Measurements from ENCODE around the gene RANBP3.

RANBP3 gene

DNA sequence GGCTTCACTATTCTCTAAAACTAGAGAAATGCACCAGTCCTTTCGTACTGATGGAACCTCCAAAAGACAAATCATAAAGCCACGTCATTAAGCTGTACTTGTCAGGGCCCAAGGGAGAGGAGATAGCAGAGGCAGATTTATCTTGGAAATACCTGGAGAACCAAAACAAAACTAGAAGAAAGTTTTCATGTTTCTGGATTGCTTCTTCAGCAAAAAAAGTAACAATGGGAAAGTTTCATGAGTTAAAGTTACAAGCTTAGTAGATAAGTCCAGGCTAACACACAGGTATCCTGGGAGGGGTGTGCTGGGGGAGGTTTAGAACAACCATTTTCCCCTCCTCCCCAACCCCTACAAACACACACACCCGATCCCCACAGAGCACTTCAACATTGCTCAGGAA lies 21.6 kb downstream of the RANBP3 start:
- no peak overlapping the region for H2BK12ac ChIP-seq (ENCODE audit: low read length)
- H3K36me3 ChIP-seq (ENCODE audit: control insufficient read depth in 1 of 2, insufficient read depth in 2 of 2, low read length in 2 of 2) = peaks cover under 1 to 8% of the 10 kb centered on the region in 2 experiments
- WGBS (ENCODE audit: extremely low coverage, insufficient coverage, insufficient read length) = no CpG with 5 or more reads among the region's 3 CpGs

DNA sequence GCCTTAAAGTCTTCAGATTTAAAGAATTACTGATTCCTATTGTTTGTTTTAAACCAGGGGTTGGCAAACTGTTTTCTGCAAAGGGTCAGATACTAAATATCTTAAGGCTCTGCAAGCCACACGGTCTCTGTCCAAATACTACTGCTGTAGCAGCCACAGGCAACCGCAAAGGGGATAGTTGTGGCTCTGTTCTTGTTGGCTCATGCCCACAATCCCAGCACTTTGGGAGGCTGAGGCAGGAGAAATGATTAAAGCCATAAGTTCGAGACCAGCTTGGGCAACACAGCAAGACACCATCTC lies 22.4 kb downstream of the RANBP3 start:
- Histone ChIP-seq H2AFZ (ENCODE audit: insufficient read depth, low read length, poor library complexity) (no peak overlapping the region), H3K23ac (ENCODE audit: low read length) (no peak overlapping the region), H3K9me3 (ENCODE audit: insufficient read depth, low read depth, low read length) (no peaks in the 10 kb centered on the region), H3K9ac (ENCODE audit: low read length) (no peak overlapping the region), H3K4me2 (ENCODE audit: low read length) (no peak overlapping the region), H3K27ac (ENCODE audit: low read depth, low read length) (no peak overlapping the region), H3K4me1 (ENCODE audit: control insufficient read depth in 1 of 2, insufficient read depth in 2 of 2, low read length in 2 of 2) (peaks cover 11 to 16% of the 10 kb centered on the region in 2 experiments), H3K27me3 (ENCODE audit: insufficient read depth, low read length) (no peaks in the 10 kb centered on the region), H3K4me3 (ENCODE audit: low read depth, low read length) (no peak overlapping the region), H2BK12ac (ENCODE audit: low read length) (no peak overlapping the region), H3K79me1 (ENCODE audit: low read length) (no peaks in the 10 kb centered on the region), H3K79me2 (ENCODE audit: control insufficient read depth, insufficient read depth, low read length, poor library complexity) (peaks cover 4% of the 10 kb centered on the region), H2BK120ac (ENCODE audit: insufficient read depth, low read length, poor library complexity) (no peak overlapping the region), H4K8ac (ENCODE audit: low read depth, low read length) (no peak overlapping the region), H4K91ac (ENCODE audit: low read depth, low read length) (no peak overlapping the region), H3K18ac (ENCODE audit: low read length) (no peak overlapping the region), H3K4ac (ENCODE audit: low read depth, low read length) (no peak overlapping the region), H2AK5ac (ENCODE audit: low read length) (no peak overlapping the region), H4K12ac (ENCODE audit: low read depth, low read length) (no peak overlapping the region), H2BK5ac (ENCODE audit: low read depth, low read length, poor library complexity) (no peak overlapping the region), H3K36me3 (ENCODE audit: control insufficient read depth in 1 of 2, insufficient read depth in 2 of 2, low read length in 2 of 2) (peaks cover 3 to 8% of the 10 kb centered on the region in 2 experiments), H3K14ac (ENCODE audit: low read length) (no peak overlapping the region)
- no CpG with 5 or more reads among the region's 3 CpGs for WGBS (ENCODE audit: extremely low coverage, insufficient coverage, insufficient read length)
- no peak for DNase-seq

More for the DNA sequence above, 21.6 kb downstream of the RANBP3 start:
- Histone ChIP-seq H4K8ac (ENCODE audit: low read depth, low read length) (no peak overlapping the region), H3K79me1 (ENCODE audit: low read length) (no peaks in the 10 kb centered on the region), H3K9ac (ENCODE audit: low read length) (no peak overlapping the region), H2AK5ac (ENCODE audit: low read length) (no peak overlapping the region), H3K18ac (ENCODE audit: low read length) (no peak overlapping the region), H2BK5ac (ENCODE audit: low read depth, low read length, poor library complexity) (no peak overlapping the region), H3K4me2 (ENCODE audit: low read length) (no peak overlapping the region), H3K27ac (ENCODE audit: low read depth, low read length) (no peak overlapping the region), H2BK120ac (ENCODE audit: insufficient read depth, low read length, poor library complexity) (no peak overlapping the region), H4K91ac (ENCODE audit: low read depth, low read length) (no peak overlapping the region), H3K4ac (ENCODE audit: low read depth, low read length) (no peak overlapping the region), H2AFZ (ENCODE audit: insufficient read depth, low read length, poor library complexity) (no peak overlapping the region), H3K79me2 (ENCODE audit: control insufficient read depth, insufficient read depth, low read length, poor library complexity) (peaks cover 7% of the 10 kb centered on the region), H3K23ac (ENCODE audit: low read length) (no peak overlapping the region), H3K4me3 (ENCODE audit: low read depth, low read length) (no peak overlapping the region), H3K4me1 (ENCODE audit: control insufficient read depth in 1 of 2, insufficient read depth in 2 of 2, low read length in 2 of 2) (peaks cover 10 to 16% of the 10 kb centered on the region in 2 experiments), H3K9me3 (ENCODE audit: insufficient read depth, low read depth, low read length) (no peaks in the 10 kb centered on the region), H4K12ac (ENCODE audit: low read depth, low read length) (no peak overlapping the region), H3K14ac (ENCODE audit: low read length) (no peak overlapping the region), H3K27me3 (ENCODE audit: insufficient read depth, low read length) (no peaks in the 10 kb centered on the region)
- DNase-seq = no peak

DNA sequence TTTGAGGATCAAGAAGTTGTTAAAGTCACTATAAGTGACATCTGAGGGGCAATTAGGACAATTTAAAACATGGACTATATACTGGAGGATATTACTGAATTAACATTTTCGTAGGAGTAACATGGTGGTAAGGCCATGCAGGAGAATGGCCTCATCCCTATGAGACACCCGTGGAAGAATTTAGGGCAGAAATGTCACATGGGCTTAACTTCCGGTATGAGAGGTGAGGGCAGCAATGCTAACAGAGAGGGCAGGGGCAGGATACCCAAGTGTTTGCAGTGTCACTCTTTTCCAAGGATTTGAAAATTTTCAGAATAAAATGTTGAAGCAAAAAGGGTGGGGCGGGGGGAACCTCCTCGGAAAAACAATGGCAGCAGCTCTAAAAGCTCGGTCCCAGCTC lies 23.6 kb downstream of the RANBP3 start:
- no peak overlapping the region for H3K4me3 ChIP-seq (ENCODE audit: low read depth, low read length)
- no peak overlapping the region for H2AFZ ChIP-seq (ENCODE audit: insufficient read depth, low read length, poor library complexity)
- H3K27ac ChIP-seq (ENCODE audit: low read depth, low read length) = no peak overlapping the region
- H3K4me2 ChIP-seq (ENCODE audit: low read length) = no peak overlapping the region
- H3K27me3 ChIP-seq (ENCODE audit: insufficient read depth, low read length) = no peaks in the 10 kb centered on the region
- no peak for DNase-seq
- H4K91ac ChIP-seq (ENCODE audit: low read depth, low read length) = no peak overlapping the region
- H3K4me1 ChIP-seq (ENCODE audit: control insufficient read depth in 1 of 2, insufficient read depth in 2 of 2, low read length in 2 of 2) = peaks cover 11 to 25% of the 10 kb centered on the region in 2 experiments
- no peak overlapping the region for H2BK120ac ChIP-seq (ENCODE audit: insufficient read depth, low read length, poor library complexity)
- no peak overlapping the region for H3K14ac ChIP-seq (ENCODE audit: low read length)
- no CpG with 5 or more reads among the region's 6 CpGs for WGBS (ENCODE audit: extremely low coverage, insufficient coverage, insufficient read length)
- no peak overlapping the region for H2BK12ac ChIP-seq (ENCODE audit: low read length)
- H3K36me3 ChIP-seq (ENCODE audit: control insufficient read depth in 1 of 2, insufficient read depth in 2 of 2, low read length in 2 of 2) = peaks cover 7 to 18% of the 10 kb centered on the region in 2 experiments
- no peaks in the 10 kb centered on the region for H3K9me3 ChIP-seq (ENCODE audit: insufficient read depth, low read depth, low read length)
- no peak overlapping the region for H3K9ac ChIP-seq (ENCODE audit: low read length)
- H3K23ac ChIP-seq (ENCODE audit: low read length) = no peak overlapping the region
- H3K79me2 ChIP-seq (ENCODE audit: control insufficient read depth, insufficient read depth, low read length, poor library complexity) = peaks cover 3% of the 10 kb centered on the region
- no peak overlapping the region for H4K8ac ChIP-seq (ENCODE audit: low read depth, low read length)
- no peak overlapping the region for H3K18ac ChIP-seq (ENCODE audit: low read length)
- H3K4ac ChIP-seq (ENCODE audit: low read depth, low read length) = no peak overlapping the region
- no peak overlapping the region for H2AK5ac ChIP-seq (ENCODE audit: low read length)
- H2BK5ac ChIP-seq (ENCODE audit: low read depth, low read length, poor library complexity) = no peak overlapping the region
- H3K79me1 ChIP-seq (ENCODE audit: low read length) = no peaks in the 10 kb centered on the region
- H4K12ac ChIP-seq (ENCODE audit: low read depth, low read length) = no peak overlapping the region

DNA sequence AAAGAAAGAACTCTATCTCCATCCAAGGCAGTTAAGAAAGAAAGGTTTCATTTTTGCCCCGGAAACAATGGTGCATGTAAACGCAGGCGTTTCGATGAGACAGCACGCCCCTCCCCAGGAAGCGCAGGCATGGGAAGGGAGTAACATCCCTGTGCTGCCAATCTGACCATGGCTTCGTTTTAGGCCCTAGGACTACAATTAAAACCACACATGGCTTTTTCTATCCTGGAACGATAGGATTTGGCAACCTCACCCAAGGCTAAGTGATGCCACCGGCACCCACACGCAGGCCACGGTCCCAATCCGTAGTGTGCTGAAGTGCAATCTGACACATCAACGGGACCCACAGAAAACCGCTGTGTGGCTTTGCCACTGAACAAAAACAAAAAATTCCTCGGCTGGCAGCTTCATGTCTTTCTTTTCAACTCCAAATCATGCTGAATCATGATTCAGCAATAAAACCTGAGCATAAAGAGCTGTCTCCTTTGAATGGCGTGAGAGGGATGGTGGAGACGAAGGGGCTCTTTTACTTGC lies 24.2 kb downstream of the RANBP3 start:
- Histone ChIP-seq H3K4me2 (ENCODE audit: low read length) (no peak overlapping the region), H3K79me2 (ENCODE audit: control insufficient read depth, insufficient read depth, low read length, poor library complexity) (peaks cover 1% of the 10 kb centered on the region), H4K8ac (ENCODE audit: low read depth, low read length) (no peak overlapping the region), H2BK12ac (ENCODE audit: low read length) (no peak overlapping the region), H3K4me3 (ENCODE audit: low read depth, low read length) (no peak overlapping the region), H2AFZ (ENCODE audit: insufficient read depth, low read length, poor library complexity) (no peak overlapping the region), H3K27me3 (ENCODE audit: insufficient read depth, low read length) (no peaks in the 10 kb centered on the region), H2BK120ac (ENCODE audit: insufficient read depth, low read length, poor library complexity) (no peak overlapping the region), H2BK5ac (ENCODE audit: low read depth, low read length, poor library complexity) (no peak overlapping the region), H3K79me1 (ENCODE audit: low read length) (no peaks in the 10 kb centered on the region), H4K12ac (ENCODE audit: low read depth, low read length) (no peak overlapping the region), H3K23ac (ENCODE audit: low read length) (no peak overlapping the region), H3K14ac (ENCODE audit: low read length) (no peak overlapping the region), H3K27ac (ENCODE audit: low read depth, low read length) (no peak overlapping the region), H3K9me3 (ENCODE audit: insufficient read depth, low read depth, low read length) (no peaks in the 10 kb centered on the region), H3K4ac (ENCODE audit: low read depth, low read length) (no peak overlapping the region), H3K18ac (ENCODE audit: low read length) (no peak overlapping the region), H2AK5ac (ENCODE audit: low read length) (no peak overlapping the region), H3K4me1 (ENCODE audit: control insufficient read depth in 1 of 2, insufficient read depth in 2 of 2, low read length in 2 of 2) (peaks cover 9 to 22% of the 10 kb centered on the region in 2 experiments), H4K91ac (ENCODE audit: low read depth, low read length) (no peak overlapping the region), H3K36me3 (ENCODE audit: control insufficient read depth in 1 of 2, insufficient read depth in 2 of 2, low read length in 2 of 2) (peaks cover 7 to 18% of the 10 kb centered on the region in 2 experiments), H3K9ac (ENCODE audit: low read length) (no peak overlapping the region)
- no peak for DNase-seq
- WGBS (ENCODE audit: extremely low coverage, insufficient coverage, insufficient read length) = no CpG with 5 or more reads among the region's 17 CpGs

Measured in trophoblast cell (in vitro differentiated cells and primary cell).